SU-DHL-6 (cell line): Measurements from ENCODE around the gene FLOT2.

Experiments
- CTCF ChIP-seq: fragments of 200-600 bp; sonication (generic); IDR thresholded peaks from one replicate; pipeline ENCODE4 v1.5.1; 2017; ENCODE audit warnings: antibody characterized with exemption, mild to moderate bottlenecking, low read length, moderate library complexity; ENCODE audit not compliant: insufficient read depth, poor library complexity, severe bottlenecking
- EZH2phosphoT487 ChIP-seq: fragments of 200-600 bp; sonication (generic), shearing (Covaris generic); conservative IDR thresholded peaks from 2 replicates; pipeline ENCODE4 v1.6.1; 2018; ENCODE audit warnings: mild to moderate bottlenecking, antibody characterized with exemption, low read length, moderate library complexity, mixed read lengths

GRCh38 chr17:28902819-28903545 lies 5.4 kb upstream of the FLOT2 start, which contains the start of gene DHRS13:
- TF ChIP-seq CTCF, result peak; percentile 98
- no peak for TF ChIP-seq EZH2phosphoT487
